K562 (cell line): ENCODE results near the gene RGN. TPM values are rescaled to one million over a fixed set of nuclear protein-coding genes. Genes with fewer than 3 reads are reported as not detected.
A peak's percentile ranks its signal among the peaks of the same experiment; 100 is the strongest.

Experiments used
- BCOR ChIP-seq: fragments of 450-650 bp; IDR thresholded peaks from 2 replicates; pipeline ENCODE4 v1.6.1; 2016
- CC2D1A ChIP-seq: fragments of 450-650 bp; IDR thresholded peaks from 2 replicates; pipeline ENCODE4 v1.6.1; 2017; ENCODE audit warnings: mild to moderate bottlenecking
- CCNT2 ChIP-seq: IDR thresholded peaks from 2 replicates; pipeline ENCODE4 v1.6.1; 2011; ENCODE audit warnings: borderline replicate concordance, low read depth, mild to moderate bottlenecking, moderate library complexity, mixed read lengths, low read length; ENCODE audit not compliant: insufficient read length; ENCODE audit errors: extremely low read depth
- DMBX1 ChIP-seq: fragments of 250-450 bp; sonication (Bioruptor Pico); IDR thresholded peaks from 2 replicates; pipeline ENCODE4 v1.8.0; 2022; ENCODE audit warnings: inconsistent platforms, mild to moderate bottlenecking, moderate library complexity, borderline replicate concordance
- EP400 ChIP-seq: fragments of 450-650 bp; IDR thresholded peaks from 2 replicates; pipeline ENCODE4 v1.6.1; 2017; ENCODE audit warnings: antibody characterized with exemption, mild to moderate bottlenecking, moderate library complexity
- ESRRA ChIP-seq: fragments of 450-650 bp; IDR thresholded peaks from 2 replicates; pipeline ENCODE4 v1.6.1; 2014; ENCODE audit warnings: low read depth, mild to moderate bottlenecking, moderate library complexity, borderline replicate concordance
- FOXA1 ChIP-seq: fragments of 450-650 bp; IDR thresholded peaks from 2 replicates; pipeline ENCODE4 v1.6.1; 2016; ENCODE audit warnings: mild to moderate bottlenecking, borderline replicate concordance
- HDAC3 ChIP-seq: fragments of 450-650 bp; IDR thresholded peaks from 2 replicates; pipeline ENCODE4 v1.6.1; 2018; ENCODE audit warnings: borderline replicate concordance, mild to moderate bottlenecking, moderate library complexity; ENCODE audit not compliant: partially characterized antibody
- KAT8 ChIP-seq: fragments of 450-650 bp; IDR thresholded peaks from 2 replicates; pipeline ENCODE4 v1.6.1; 2016; ENCODE audit warnings: low read depth, mild to moderate bottlenecking
- LEF1 ChIP-seq: fragments of 450-650 bp; IDR thresholded peaks from 2 replicates; pipeline ENCODE4 v1.6.1; 2016; ENCODE audit warnings: mild to moderate bottlenecking
- NR1H2 ChIP-seq: sonication (generic); formaldehyde crosslinking; IDR thresholded peaks from 2 replicates; pipeline ENCODE4 v1.4.0; 2020; ENCODE audit warnings: mild to moderate bottlenecking, missing genetic modification reagents
- SMARCC2 ChIP-seq: fragments of 450-650 bp; IDR thresholded peaks from 2 replicates; pipeline ENCODE4 v1.6.1; 2017; ENCODE audit warnings: antibody characterized with exemption, moderate library complexity, mild to moderate bottlenecking, low read depth
- STAT5A ChIP-seq: IDR thresholded peaks from 2 replicates; pipeline ENCODE4 v1.6.1; 2012; ENCODE audit warnings: low read length, inconsistent platforms, borderline replicate concordance
- TAL1 ChIP-seq: fragments of 450-650 bp; IDR thresholded peaks from 2 replicates; pipeline ENCODE4 v1.6.1; 2016; ENCODE audit warnings: mild to moderate bottlenecking
- TEAD4 ChIP-seq, 2 experiments: sonication (generic) in 1 of 2; formaldehyde crosslinking in 1 of 2; IDR thresholded peaks; 2 replicates each; pipeline versions ENCODE4 v1.6.1 to v1.8.0; 2012 to 2022; ENCODE audit warnings: borderline replicate concordance in 1 of 2, inconsistent platforms in 1 of 2, low read length in 1 of 2, mild to moderate bottlenecking in 1 of 2, missing genetic modification reagents in 1 of 2
- TOE1 ChIP-seq, 2 experiments: fragments of 450-650 bp in 1 of 2; sonication (generic) in 1 of 2; formaldehyde crosslinking in 1 of 2; IDR thresholded peaks; 2 replicates each; pipeline versions ENCODE4 v1.7.1 to v1.8.0; 2016 to 2022; ENCODE audit warnings: borderline replicate concordance in 2 of 2, mild to moderate bottlenecking in 2 of 2, antibody characterized with exemption in 1 of 2, inconsistent platforms in 1 of 2, low read depth in 1 of 2, missing genetic modification reagents in 1 of 2, moderate library complexity in 1 of 2
- ZNF584 ChIP-seq: fragments of 200-800 bp; sonication (Bioruptor generic); IDR thresholded peaks from 2 replicates; pipeline ENCODE4 v1.6.1; 2016; ENCODE audit warnings: low read depth, mild to moderate bottlenecking, missing genetic modification characterization, missing compliant biosample characterization
- polyA plus RNA-seq, 8 experiments: library from polyadenylated mRNA; depleted of rRNA in 4 of 8; stranded (reverse) in 5 of 8; unstranded in 3 of 8; fragments of >200 nt; fragmentation: Nextera tagmentation in 2 of 8; fragmentation: Illumina TruSeq in 1 of 8; extraction: Ambion mirVana in 2 of 8; extraction: Trizol in 1 of 8; gene quantifications; 2 replicates each; pipeline versions ENCODE4 v1.2.1 to v1.2.3, GENCODE V29; 2011 to 2014; ENCODE audit warnings: inconsistent platforms in 1 of 8, missing spikeins in 1 of 8
- total RNA-seq, 7 experiments: library from RNA; depleted of rRNA in 6 of 7; stranded (reverse); fragments of >200 nt in 6 of 7; fragmentation: Illumina TruSeq in 2 of 7; extraction: Trizol in 2 of 7; gene quantifications; 2 replicates each; pipeline versions ENCODE4 v1.2.1 to v1.2.3, GENCODE V29; 2011 to 2021; ENCODE audit warnings: low replicate concordance in 1 of 7
- TF ChIP-seq, protein P1 (sequence below), 2 experiments: IDR thresholded peaks in 1 of 2; conservative IDR thresholded peaks in 1 of 2; 2 replicates each; pipeline ENCODE4 v1.6.1; 2016; ENCODE audit warnings: low read depth in 2 of 2, mild to moderate bottlenecking in 1 of 2, missing compliant biosample characterization in 1 of 2, missing genetic modification characterization in 1 of 2, moderate library complexity in 1 of 2
- TF ChIP-seq, protein P2 (sequence below): sonication (generic); formaldehyde crosslinking; IDR thresholded peaks from 2 replicates; pipeline ENCODE4 v1.8.0; 2023; ENCODE audit warnings: mild to moderate bottlenecking, missing genetic modification reagents
- TF ChIP-seq, protein P3 (sequence below), 2 experiments: fragments of 250-450 bp in 1 of 2; fragments of 450-650 bp in 1 of 2; sonication (Bioruptor Pico) in 1 of 2; IDR thresholded peaks; 2 replicates each; pipeline versions ENCODE4 v1.6.1 to v1.8.0; 2016 to 2021; ENCODE audit warnings: mild to moderate bottlenecking in 2 of 2, moderate library complexity in 2 of 2, missing compliant biosample characterization in 1 of 2, missing genetic modification characterization in 1 of 2

Gene RGN
- total and polyA plus RNA-seq, 9 of the 15 experiments (the other 6 are each of a cell fraction or from before 2014, with no cell fraction given): not detected

DNA sequence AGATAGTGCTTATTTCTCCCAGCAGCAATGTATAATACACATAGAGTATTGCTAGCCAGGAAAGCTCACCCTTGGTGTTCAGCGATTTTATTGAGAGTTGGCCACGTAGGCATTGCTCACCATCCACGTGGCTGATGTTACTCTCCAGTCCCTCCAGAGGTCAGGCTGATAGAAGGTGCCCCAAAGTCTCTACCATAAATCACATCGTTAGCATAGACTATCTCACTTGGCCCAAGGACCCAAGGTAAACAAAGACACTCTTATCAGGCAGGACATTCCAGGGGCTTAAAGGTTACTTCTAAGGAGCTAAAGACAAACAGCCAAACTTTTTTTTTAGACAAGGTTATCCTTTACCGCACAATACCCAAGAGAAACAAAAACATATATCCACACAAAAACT, 30.3 kb upstream of the RGN start (continued):
- TF ChIP-seq HDAC3: peak; percentile 73
- no peak for TF ChIP-seq KAT8
- TF ChIP-seq, protein P1, sequence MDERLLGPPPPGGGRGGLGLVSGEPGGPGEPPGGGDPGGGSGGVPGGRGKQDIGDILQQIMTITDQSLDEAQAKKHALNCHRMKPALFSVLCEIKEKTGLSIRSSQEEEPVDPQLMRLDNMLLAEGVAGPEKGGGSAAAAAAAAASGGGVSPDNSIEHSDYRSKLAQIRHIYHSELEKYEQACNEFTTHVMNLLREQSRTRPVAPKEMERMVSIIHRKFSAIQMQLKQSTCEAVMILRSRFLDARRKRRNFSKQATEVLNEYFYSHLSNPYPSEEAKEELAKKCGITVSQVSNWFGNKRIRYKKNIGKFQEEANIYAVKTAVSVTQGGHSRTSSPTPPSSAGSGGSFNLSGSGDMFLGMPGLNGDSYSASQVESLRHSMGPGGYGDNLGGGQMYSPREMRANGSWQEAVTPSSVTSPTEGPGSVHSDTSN (CRISPR knock-in tag; IDR thresholded peaks at IDR 0.05; ENCODE audit: low read depth): no peak
- TF ChIP-seq, protein P1 (tag; conservative IDR thresholded peaks at IDR 0.05; ENCODE audit: low read depth): peak; percentile 91
- peak; percentile 50; the same call in 1 of the 2 replicates for TF ChIP-seq TOE1 (IDR thresholded peaks at IDR 0.05; ENCODE audit: borderline replicate concordance)
- TF ChIP-seq TOE1 (CRISPR knock-in tag; IDR thresholded peaks at IDR 0.05; ENCODE audit: borderline replicate concordance, low read depth): no peak
- peak; percentile 95 for TF ChIP-seq TEAD4 (IDR thresholded peaks at IDR 0.05; ENCODE audit: low read length)
- no peak for TF ChIP-seq TEAD4 (CRISPR knock-in tag; IDR thresholded peaks at IDR 0.05; ENCODE audit: borderline replicate concordance)
- peak; percentile 89 for TF ChIP-seq LEF1
- peak; percentile 43; the same call in 1 of the 2 replicates for TF ChIP-seq DMBX1 (CRISPR knock-in tag)
- TF ChIP-seq TAL1: peak; percentile 96
- TF ChIP-seq CCNT2: peak; percentile 93
- TF ChIP-seq, protein P2, sequence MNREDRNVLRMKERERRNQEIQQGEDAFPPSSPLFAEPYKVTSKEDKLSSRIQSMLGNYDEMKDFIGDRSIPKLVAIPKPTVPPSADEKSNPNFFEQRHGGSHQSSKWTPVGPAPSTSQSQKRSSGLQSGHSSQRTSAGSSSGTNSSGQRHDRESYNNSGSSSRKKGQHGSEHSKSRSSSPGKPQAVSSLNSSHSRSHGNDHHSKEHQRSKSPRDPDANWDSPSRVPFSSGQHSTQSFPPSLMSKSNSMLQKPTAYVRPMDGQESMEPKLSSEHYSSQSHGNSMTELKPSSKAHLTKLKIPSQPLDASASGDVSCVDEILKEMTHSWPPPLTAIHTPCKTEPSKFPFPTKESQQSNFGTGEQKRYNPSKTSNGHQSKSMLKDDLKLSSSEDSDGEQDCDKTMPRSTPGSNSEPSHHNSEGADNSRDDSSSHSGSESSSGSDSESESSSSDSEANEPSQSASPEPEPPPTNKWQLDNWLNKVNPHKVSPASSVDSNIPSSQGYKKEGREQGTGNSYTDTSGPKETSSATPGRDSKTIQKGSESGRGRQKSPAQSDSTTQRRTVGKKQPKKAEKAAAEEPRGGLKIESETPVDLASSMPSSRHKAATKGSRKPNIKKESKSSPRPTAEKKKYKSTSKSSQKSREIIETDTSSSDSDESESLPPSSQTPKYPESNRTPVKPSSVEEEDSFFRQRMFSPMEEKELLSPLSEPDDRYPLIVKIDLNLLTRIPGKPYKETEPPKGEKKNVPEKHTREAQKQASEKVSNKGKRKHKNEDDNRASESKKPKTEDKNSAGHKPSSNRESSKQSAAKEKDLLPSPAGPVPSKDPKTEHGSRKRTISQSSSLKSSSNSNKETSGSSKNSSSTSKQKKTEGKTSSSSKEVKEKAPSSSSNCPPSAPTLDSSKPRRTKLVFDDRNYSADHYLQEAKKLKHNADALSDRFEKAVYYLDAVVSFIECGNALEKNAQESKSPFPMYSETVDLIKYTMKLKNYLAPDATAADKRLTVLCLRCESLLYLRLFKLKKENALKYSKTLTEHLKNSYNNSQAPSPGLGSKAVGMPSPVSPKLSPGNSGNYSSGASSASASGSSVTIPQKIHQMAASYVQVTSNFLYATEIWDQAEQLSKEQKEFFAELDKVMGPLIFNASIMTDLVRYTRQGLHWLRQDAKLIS (CRISPR knock-in tag): no peak
- peak; percentile 77; the same call in 1 of the 2 replicates for TF ChIP-seq EP400
- peak; percentile 86 for TF ChIP-seq SMARCC2
- TF ChIP-seq ZNF584: 0 out of 2 replicates have a peak, but pooled peaks have one; percentile 36
- TF ChIP-seq BCOR: no peak; the same call in 1 of the 2 replicates
- peak; percentile 73 for TF ChIP-seq STAT5A
- no peak for TF ChIP-seq NR1H2
- peak; percentile 73; the same call in 1 of the 2 replicates for TF ChIP-seq ESRRA
- peak; percentile 46; the same call in 1 of the 2 replicates for TF ChIP-seq CC2D1A
- TF ChIP-seq, protein P3, sequence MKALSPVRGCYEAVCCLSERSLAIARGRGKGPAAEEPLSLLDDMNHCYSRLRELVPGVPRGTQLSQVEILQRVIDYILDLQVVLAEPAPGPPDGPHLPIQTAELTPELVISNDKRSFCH (CRISPR knock-in tag; IDR thresholded peaks at IDR 0.05): no peak
- TF ChIP-seq, protein P3 (tag; IDR thresholded peaks at IDR 0.05): peak; percentile 99
- peak; percentile 97 for TF ChIP-seq FOXA1
